H1 (cell line): ENCODE data around the gene PAPOLA. TPM values are rescaled to one million over a fixed set of nuclear protein-coding genes. Genes with fewer than 3 reads are reported as not detected.

Experiments used
- BCL11A ChIP-seq, 2 experiments: IDR thresholded peaks; one replicate each; pipeline ENCODE4 v1.6.1; 2011; ENCODE audit warnings: low read depth in 2 of 2, low read length in 2 of 2, mild to moderate bottlenecking in 2 of 2
- BRCA1 ChIP-seq: IDR thresholded peaks from 2 replicates; pipeline ENCODE4 v1.6.1; 2012; ENCODE audit warnings: low read depth, low read length, improper control_type of control experiment
- CBX8 ChIP-seq: fragments of 300-800, 300-1000 bp; sonication (generic); IDR thresholded peaks from 2 replicates; pipeline ENCODE4 v1.7.1; 2016; ENCODE audit warnings: low read depth, low read length, borderline replicate concordance
- CEBPB ChIP-seq: IDR thresholded peaks from 2 replicates; pipeline ENCODE4 v1.6.1; 2012; ENCODE audit warnings: low read depth, low read length
- EGR1 ChIP-seq: IDR thresholded peaks from 2 replicates; pipeline ENCODE4 v1.6.1; 2011; ENCODE audit warnings: low read depth, low read length, borderline replicate concordance
- FOSL1 ChIP-seq: IDR thresholded peaks from 2 replicates; pipeline ENCODE4 v1.6.1; 2011; ENCODE audit warnings: mild to moderate bottlenecking, low read depth, low read length, moderate library complexity; ENCODE audit not compliant: insufficient read depth
- NRF1 ChIP-seq: IDR thresholded peaks from 2 replicates; pipeline ENCODE4 v1.6.1; 2011; ENCODE audit warnings: mild to moderate bottlenecking, low read depth, low read length, improper control_type of control experiment
- POU5F1 ChIP-seq: IDR thresholded peaks from 2 replicates; pipeline ENCODE4 v1.6.1; 2011; ENCODE audit warnings: low read depth, mild to moderate bottlenecking, low read length, moderate library complexity
- SIRT6 ChIP-seq: IDR thresholded peaks from one replicate; pipeline ENCODE4 v1.7.1; 2012; ENCODE audit warnings: low read length, inconsistent platforms
- SP1 ChIP-seq: IDR thresholded peaks from 2 replicates; pipeline ENCODE4 v1.6.1; 2011; ENCODE audit warnings: low read depth, low read length
- SP2 ChIP-seq: IDR thresholded peaks from 2 replicates; pipeline ENCODE4 v1.6.1; 2012; ENCODE audit warnings: mild to moderate bottlenecking, low read length, inconsistent platforms
- SP4 ChIP-seq: IDR thresholded peaks from 2 replicates; pipeline ENCODE4 v1.6.1; 2012; ENCODE audit warnings: low read length, inconsistent platforms
- TAF1 ChIP-seq: IDR thresholded peaks from 2 replicates; pipeline ENCODE4 v1.6.1; 2011; ENCODE audit warnings: mild to moderate bottlenecking, low read depth, low read length
- YY1 ChIP-seq: IDR thresholded peaks from 2 replicates; pipeline ENCODE4 v1.6.1; 2011; ENCODE audit warnings: low read depth, mild to moderate bottlenecking, low read length
- polyA plus RNA-seq, 7 experiments: library from polyadenylated mRNA; depleted of rRNA in 3 of 7; stranded (reverse) in 5 of 7; unstranded in 2 of 7; fragments of >200 nt in 5 of 7; fragments of 200-250 nt in 2 of 7; gene quantifications; 1 replicate in 5 of 7; 2 replicates in 1 of 7; 4 replicates in 1 of 7; pipeline versions ENCODE4 v1.2.1 to v1.2.3, GENCODE V29; 2011 to 2013; ENCODE audit warnings: missing spikeins in 2 of 7, mixed read lengths in 2 of 7
- total RNA-seq: library from RNA; stranded (reverse); fragmentation: NEBNext Ultra II Directional; extraction: Animal tissue kit (Norgen Biotek cat#: 25700); gene quantifications from 2 replicates; pipeline ENCODE4 v1.2.1, GENCODE V29; 2021
- TF ChIP-seq, protein P1 (sequence below), 3 experiments: IDR thresholded peaks; 1 replicate in 2 of 3; 2 replicates in 1 of 3; pipeline versions ENCODE4 v1.5.1 to v1.6.1; 2011; ENCODE audit warnings: low read length in 3 of 3, mild to moderate bottlenecking in 3 of 3, inconsistent platforms in 2 of 3, low read depth in 1 of 3, moderate library complexity in 1 of 3; ENCODE audit not compliant: insufficient read depth in 1 of 3; ENCODE audit errors: control extremely low read depth in 1 of 3
- TF ChIP-seq, protein P2 (sequence below): IDR thresholded peaks from 2 replicates; pipeline ENCODE4 v1.6.1; 2011; ENCODE audit warnings: low read length, improper control_type of control experiment
- TF ChIP-seq, protein P3 (sequence below): IDR thresholded peaks from 2 replicates; pipeline ENCODE4 v1.6.1; 2012; ENCODE audit warnings: inconsistent platforms
- TF ChIP-seq, protein P4 (sequence below): IDR thresholded peaks from 2 replicates; pipeline ENCODE4 v1.6.1; 2011; ENCODE audit warnings: low read depth, mild to moderate bottlenecking, low read length; ENCODE audit not compliant: insufficient read depth

PAPOLA gene
- total and polyA plus RNA-seq, 2 of the 8 experiments (the other 6 are each of a cell fraction or from before 2014, with no cell fraction given): 163 to 239 TPM

DNA sequence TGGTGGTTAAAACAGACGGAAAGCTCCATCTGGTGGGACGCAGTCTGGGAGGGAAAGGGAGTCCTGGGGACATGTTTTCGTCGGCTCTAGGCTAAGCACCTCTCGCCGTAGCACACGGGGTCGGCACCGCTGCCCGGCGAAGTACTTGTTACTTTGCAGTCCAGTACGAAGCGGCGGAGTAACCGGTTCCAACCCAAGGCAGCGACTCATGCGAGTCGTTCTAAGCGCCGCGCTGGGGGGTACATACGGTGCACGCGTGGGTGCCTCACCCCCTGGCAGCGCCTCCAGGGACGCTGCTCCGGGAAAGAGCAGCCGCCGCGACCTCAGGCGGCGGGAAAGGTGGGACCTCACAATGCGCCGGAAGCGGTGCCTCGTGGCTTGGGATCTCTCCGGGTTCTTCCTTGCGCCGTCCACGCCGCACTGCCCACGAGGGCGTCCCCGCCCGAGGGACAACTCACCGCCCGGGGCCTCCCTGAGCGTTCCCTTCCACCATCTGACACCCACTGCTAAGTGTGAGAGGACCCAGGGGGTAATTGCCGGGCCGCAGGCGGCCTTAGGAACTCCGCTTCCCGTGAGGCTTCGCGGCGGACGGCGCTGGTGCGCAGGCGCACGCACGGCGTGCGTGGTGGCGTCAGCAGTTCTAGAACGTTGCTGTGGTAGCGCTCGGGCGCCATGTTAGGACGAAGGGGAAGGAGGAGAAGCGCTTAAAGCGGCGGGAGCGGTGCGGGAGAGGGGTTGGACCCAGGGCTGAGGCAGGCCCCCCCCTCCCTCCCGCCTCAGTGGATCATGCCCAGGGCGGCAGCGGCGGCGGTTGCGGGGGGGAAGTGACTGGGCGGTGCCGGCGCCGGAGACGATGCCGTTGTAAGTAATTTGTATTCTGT is at the start of gene PAPOLA (continued):
- TF ChIP-seq, protein P1, sequence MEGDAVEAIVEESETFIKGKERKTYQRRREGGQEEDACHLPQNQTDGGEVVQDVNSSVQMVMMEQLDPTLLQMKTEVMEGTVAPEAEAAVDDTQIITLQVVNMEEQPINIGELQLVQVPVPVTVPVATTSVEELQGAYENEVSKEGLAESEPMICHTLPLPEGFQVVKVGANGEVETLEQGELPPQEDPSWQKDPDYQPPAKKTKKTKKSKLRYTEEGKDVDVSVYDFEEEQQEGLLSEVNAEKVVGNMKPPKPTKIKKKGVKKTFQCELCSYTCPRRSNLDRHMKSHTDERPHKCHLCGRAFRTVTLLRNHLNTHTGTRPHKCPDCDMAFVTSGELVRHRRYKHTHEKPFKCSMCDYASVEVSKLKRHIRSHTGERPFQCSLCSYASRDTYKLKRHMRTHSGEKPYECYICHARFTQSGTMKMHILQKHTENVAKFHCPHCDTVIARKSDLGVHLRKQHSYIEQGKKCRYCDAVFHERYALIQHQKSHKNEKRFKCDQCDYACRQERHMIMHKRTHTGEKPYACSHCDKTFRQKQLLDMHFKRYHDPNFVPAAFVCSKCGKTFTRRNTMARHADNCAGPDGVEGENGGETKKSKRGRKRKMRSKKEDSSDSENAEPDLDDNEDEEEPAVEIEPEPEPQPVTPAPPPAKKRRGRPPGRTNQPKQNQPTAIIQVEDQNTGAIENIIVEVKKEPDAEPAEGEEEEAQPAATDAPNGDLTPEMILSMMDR (IDR thresholded peaks at IDR 0.05; ENCODE audit: control extremely low read depth in 1 of 3, insufficient read depth in 1 of 3, low read depth in 1 of 3, low read length in 3 of 3): peak in 2 of 3 experiments; percentile 8 to 10; a peak in 2 of 4 replicates
- TF ChIP-seq SIRT6 (no peak), NRF1 (peak; percentile 96), TAF1 (peak; percentile 87), YY1 (peak; percentile 95), POU5F1 (no peak), EGR1 (no peak), SP1 (no peak), CBX8 (no peak), CEBPB (no peak), BRCA1 (no peak), BCL11A (IDR thresholded peaks at IDR 0.05; ENCODE audit: low read depth in 2 of 2, low read length in 2 of 2) (no peak), SP4 (0 out of 2 replicates have a peak, but pooled peaks have one; percentile 66), SP2 (no peak), FOSL1 (no peak)
- TF ChIP-seq, protein P2, sequence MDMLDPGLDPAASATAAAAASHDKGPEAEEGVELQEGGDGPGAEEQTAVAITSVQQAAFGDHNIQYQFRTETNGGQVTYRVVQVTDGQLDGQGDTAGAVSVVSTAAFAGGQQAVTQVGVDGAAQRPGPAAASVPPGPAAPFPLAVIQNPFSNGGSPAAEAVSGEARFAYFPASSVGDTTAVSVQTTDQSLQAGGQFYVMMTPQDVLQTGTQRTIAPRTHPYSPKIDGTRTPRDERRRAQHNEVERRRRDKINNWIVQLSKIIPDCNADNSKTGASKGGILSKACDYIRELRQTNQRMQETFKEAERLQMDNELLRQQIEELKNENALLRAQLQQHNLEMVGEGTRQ: no peak
- TF ChIP-seq, protein P3, sequence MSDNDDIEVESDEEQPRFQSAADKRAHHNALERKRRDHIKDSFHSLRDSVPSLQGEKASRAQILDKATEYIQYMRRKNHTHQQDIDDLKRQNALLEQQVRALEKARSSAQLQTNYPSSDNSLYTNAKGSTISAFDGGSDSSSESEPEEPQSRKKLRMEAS: peak; percentile 96
- TF ChIP-seq, protein P4, sequence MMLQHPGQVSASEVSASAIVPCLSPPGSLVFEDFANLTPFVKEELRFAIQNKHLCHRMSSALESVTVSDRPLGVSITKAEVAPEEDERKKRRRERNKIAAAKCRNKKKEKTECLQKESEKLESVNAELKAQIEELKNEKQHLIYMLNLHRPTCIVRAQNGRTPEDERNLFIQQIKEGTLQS: 0 out of 2 replicates have a peak, but pooled peaks have one; percentile 33
